ENCODE results near the gene ADORA2A. TPM values are rescaled to one million over a fixed set of nuclear protein-coding genes. Genes with fewer than 3 reads are reported as not detected.

Gene ADORA2A
- total RNA-seq, 1 donor from 2014 or later = under 0.01 TPM

- peaks cover 22% of the 10 kb centered on the region for H3K36me3 ChIP-seq (ENCODE audit: control insufficient read depth, insufficient read depth, low read length)
- H3K4me3 ChIP-seq (ENCODE audit: low read depth, low read length) = no peak overlapping the region
- FAIRE-seq = peak; percentile 88
- no peaks in the 10 kb centered on the region for H3K27me3 ChIP-seq (ENCODE audit: control insufficient read depth, insufficient read depth, low read length)
- TF ChIP-seq, protein P1, sequence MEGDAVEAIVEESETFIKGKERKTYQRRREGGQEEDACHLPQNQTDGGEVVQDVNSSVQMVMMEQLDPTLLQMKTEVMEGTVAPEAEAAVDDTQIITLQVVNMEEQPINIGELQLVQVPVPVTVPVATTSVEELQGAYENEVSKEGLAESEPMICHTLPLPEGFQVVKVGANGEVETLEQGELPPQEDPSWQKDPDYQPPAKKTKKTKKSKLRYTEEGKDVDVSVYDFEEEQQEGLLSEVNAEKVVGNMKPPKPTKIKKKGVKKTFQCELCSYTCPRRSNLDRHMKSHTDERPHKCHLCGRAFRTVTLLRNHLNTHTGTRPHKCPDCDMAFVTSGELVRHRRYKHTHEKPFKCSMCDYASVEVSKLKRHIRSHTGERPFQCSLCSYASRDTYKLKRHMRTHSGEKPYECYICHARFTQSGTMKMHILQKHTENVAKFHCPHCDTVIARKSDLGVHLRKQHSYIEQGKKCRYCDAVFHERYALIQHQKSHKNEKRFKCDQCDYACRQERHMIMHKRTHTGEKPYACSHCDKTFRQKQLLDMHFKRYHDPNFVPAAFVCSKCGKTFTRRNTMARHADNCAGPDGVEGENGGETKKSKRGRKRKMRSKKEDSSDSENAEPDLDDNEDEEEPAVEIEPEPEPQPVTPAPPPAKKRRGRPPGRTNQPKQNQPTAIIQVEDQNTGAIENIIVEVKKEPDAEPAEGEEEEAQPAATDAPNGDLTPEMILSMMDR (IDR thresholded peaks at IDR 0.05; ENCODE audit: insufficient read depth, low read length, severe bottlenecking) = no peak
- DNase-seq (ENCODE audit: low read depth) = no peak
These were observed 18.8 kb upstream of the ADORA2A start for GRCh38 chr22:24408630-24409029.

DNA sequence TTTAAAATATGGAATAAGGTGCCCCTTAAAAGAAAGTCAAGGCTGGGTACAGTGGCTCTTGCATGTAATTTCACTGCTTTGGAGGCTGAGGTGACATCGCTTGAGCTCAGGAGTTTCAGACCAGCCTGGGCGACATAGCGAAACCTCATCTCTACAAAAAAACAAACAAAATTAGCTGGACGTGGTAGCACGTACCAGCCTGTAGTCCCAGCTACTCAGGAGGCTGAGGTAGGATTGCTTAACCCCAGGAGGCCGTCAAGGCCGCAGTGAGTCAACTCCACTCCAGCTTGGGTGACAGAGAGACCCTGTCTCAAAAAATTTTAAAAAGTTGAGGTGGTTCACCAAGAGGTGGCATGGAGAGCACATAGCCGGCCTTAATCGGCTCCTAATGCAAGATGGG is 17.7 kb upstream of the ADORA2A start:
- peaks cover 17% of the 10 kb centered on the region for H3K36me3 ChIP-seq (ENCODE audit: control insufficient read depth, insufficient read depth, low read length)
- FAIRE-seq = no peak
- peak; percentile 38 for DNase-seq (ENCODE audit: low read depth)
- TF ChIP-seq, protein P1 (IDR thresholded peaks at IDR 0.05; ENCODE audit: insufficient read depth, low read length, severe bottlenecking) = no peak
- no peaks in the 10 kb centered on the region for H3K27me3 ChIP-seq (ENCODE audit: control insufficient read depth, insufficient read depth, low read length)
- H3K4me3 ChIP-seq (ENCODE audit: low read depth, low read length) = no peak overlapping the region

- TF ChIP-seq, protein P1 (IDR thresholded peaks at IDR 0.05; ENCODE audit: insufficient read depth, low read length, severe bottlenecking) = no peak
- Histone ChIP-seq H3K36me3 (ENCODE audit: control insufficient read depth, insufficient read depth, low read length) (peaks cover 11% of the 10 kb centered on the region), H3K4me3 (ENCODE audit: low read depth, low read length) (no peak overlapping the region), H3K27me3 (ENCODE audit: control insufficient read depth, insufficient read depth, low read length) (no peaks in the 10 kb centered on the region)
- FAIRE-seq (no peak), DNase-seq (ENCODE audit: low read depth) (peak; percentile 30)
These were observed 17.1 kb upstream of the ADORA2A start for GRCh38 chr22:24410110-24410856.

DNA sequence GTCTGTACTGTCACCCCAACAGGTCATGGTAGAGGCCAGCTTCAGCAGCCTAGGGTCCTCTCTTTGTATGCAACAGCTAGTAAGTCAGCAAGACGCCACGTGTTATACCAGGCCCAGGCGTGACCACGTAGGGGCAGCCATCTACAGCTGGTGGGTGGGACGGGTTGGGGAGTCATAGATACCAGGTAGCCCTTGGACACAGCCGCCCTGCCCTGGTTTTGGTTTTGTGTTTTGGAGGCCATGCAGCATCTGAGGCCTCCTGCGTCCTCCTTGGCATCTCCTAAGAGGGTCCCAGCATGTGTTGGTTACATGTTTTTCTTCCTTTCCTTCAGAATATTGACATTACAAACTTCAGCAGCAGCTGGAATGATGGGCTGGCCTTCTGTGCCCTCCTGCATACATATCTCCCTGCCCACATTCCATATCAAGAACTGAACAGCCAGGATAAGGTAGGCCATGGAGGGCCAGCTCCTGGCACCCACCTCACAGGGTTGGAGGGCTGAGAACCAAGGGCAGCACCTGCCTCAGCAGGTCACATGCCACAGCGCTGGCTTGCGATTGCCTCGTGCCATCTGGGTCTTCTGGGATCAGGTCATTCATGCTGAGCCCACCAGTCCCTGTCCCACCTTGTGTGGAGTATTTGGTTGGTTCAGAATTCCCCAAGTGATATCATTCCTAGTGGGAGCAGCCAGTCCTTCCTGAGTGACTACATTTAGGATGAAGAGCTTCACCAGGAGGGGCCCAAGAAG is 16.0 kb upstream of the ADORA2A start:
- DNase-seq (ENCODE audit: low read depth) (no peak), FAIRE-seq (peak; percentile 68)
- no peak overlapping the region for H3K4me3 ChIP-seq (ENCODE audit: low read depth, low read length)
- peaks cover 11% of the 10 kb centered on the region for H3K36me3 ChIP-seq (ENCODE audit: control insufficient read depth, insufficient read depth, low read length)
- TF ChIP-seq, protein P1 (IDR thresholded peaks at IDR 0.05; ENCODE audit: insufficient read depth, low read length, severe bottlenecking) = no peak
- H3K27me3 ChIP-seq (ENCODE audit: control insufficient read depth, insufficient read depth, low read length) = no peaks in the 10 kb centered on the region

- Histone ChIP-seq H3K36me3 (ENCODE audit: control insufficient read depth, insufficient read depth, low read length) (peaks cover 10% of the 10 kb centered on the region), H3K4me3 (ENCODE audit: low read depth, low read length) (no peak overlapping the region), H3K27me3 (ENCODE audit: control insufficient read depth, insufficient read depth, low read length) (no peaks in the 10 kb centered on the region)
- FAIRE-seq (no peak), DNase-seq (ENCODE audit: low read depth) (no peak)
- TF ChIP-seq, protein P1 (IDR thresholded peaks at IDR 0.05; ENCODE audit: insufficient read depth, low read length, severe bottlenecking) = no peak
These were observed 15.1 kb upstream of the ADORA2A start for GRCh38 chr22:24412274-24412673.

Measured in bronchial epithelial cell (primary cell).